Pulmonary artery endothelial cell (primary cell): ENCODE data around the gene PAPPA2. TPM values are rescaled to one million over a fixed set of nuclear protein-coding genes. Genes with fewer than 3 reads are reported as not detected.

Experiments
- DNase-seq: peaks from one replicate; pipeline ENCODE4 v3.0.0-alpha.2; 2011; ENCODE audit warnings: low read depth, low spot score
- total RNA-seq: library from RNA; depleted of rRNA; stranded (reverse); fragments of >200 nt; gene quantifications from 2 replicates; pipeline ENCODE4 v1.2.3, GENCODE V29; 2014

PAPPA2 gene
- total RNA-seq, 1 donor from 2014 or later: 0.40 TPM

GRCh38 chr1:176802316-176802715 is 339.3 kb downstream of the PAPPA2 start:
- DNase-seq: no peak

DNA sequence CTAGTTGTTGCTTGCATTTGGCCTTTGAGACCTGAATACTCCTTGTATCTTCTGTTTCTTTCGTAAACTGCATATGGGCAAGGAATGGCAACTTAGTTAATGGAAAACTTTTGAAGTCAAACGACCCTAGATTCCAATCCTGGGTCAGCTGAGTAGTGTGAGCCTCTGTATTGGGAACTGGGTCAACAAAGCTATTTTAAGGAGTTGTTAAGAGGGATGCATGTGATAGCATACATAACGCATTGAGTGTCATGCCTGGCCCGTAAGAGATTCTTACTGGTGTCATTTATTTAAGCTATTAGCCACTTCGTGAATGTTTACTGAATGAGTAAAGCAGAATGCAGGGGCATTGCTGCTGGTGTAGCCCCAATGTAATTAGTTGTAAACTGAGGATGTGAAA is 340.1 kb downstream of the PAPPA2 start:
- DNase-seq: no peak

GRCh38 chr1:176803596-176803995 is 340.6 kb downstream of the PAPPA2 start:
- DNase-seq: no peak

GRCh38 chr1:176809292-176809691 is 346.3 kb downstream of the PAPPA2 start:
- no peak for DNase-seq

GRCh38 chr1:176811511-176812288 is 348.7 kb downstream of the PAPPA2 start:
- no peak for DNase-seq

DNA sequence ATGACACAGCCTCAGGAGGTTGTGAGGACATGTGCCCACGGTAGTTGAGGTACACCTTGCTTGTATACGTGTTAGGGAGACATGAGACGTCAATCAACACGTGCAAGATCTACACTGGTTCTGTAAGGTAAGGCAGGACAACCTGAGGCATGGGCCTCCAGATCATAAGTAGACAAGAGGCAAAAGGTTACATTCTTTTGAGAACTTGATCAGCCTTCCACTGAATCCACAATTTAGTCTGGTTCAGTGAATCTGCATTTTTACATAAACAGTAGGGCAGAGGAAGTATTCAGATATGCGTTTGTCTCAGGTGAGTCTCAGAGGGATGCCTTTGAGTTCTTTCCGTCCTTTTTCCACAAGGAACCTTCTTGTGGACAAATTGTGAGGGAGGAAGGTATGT is 352.6 kb downstream of the PAPPA2 start:
- DNase-seq: no peak

DNA sequence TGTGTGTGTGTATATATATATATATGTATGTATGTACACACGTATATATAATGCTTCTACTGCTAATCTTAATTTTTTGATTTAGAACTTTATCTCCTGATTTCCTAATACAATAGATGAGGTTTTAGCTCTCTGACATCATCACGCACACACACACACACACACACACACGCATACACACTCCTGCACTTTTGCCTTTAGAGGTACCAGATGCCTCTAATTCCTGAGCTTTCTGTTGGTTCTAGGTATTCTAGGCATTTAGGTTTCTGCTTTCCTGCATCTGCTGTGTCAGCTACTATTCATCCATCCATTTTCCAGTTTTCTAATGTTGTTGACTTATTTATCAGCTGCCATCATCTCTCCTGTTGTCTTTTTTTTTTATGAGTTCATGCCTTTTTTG is 353.3 kb downstream of the PAPPA2 start:
- no peak for DNase-seq

DNA sequence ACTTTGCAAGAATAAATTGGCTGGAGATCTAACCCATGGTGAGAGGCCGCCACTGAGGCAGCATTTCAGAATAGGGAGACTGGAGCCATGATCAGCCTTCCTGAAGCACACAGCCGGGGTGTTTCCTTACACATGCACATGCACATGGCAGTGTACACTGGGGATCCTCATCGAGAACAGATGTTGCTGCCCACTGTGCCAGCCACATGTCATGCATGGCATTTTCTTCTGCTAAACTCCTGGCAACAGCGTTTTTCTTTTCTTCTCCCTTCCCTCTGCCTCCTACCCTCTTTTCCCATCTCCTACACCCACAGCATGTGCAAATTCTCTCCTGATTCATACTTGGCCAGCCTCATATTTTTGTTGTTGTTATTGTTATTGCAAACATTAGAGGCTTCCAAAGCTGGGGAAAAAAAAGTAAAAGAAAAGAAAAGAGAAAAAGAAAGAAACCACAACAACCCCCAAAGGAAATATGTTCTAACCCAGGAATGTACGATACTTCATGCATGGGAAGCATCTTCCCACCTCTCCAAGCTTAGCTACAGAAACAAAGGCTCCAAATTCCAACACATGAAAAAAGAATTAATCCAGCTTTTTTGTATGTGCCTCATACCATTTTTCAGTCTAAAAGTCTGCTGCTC is 357.5 kb downstream of the PAPPA2 start:
- no peak for DNase-seq

- no peak for DNase-seq
Observed at GRCh38 chr1:176826265-176826664, 363.3 kb downstream of the PAPPA2 start.

GRCh38 chr1:176829261-176829660 is 366.3 kb downstream of the PAPPA2 start:
- no peak for DNase-seq

DNA sequence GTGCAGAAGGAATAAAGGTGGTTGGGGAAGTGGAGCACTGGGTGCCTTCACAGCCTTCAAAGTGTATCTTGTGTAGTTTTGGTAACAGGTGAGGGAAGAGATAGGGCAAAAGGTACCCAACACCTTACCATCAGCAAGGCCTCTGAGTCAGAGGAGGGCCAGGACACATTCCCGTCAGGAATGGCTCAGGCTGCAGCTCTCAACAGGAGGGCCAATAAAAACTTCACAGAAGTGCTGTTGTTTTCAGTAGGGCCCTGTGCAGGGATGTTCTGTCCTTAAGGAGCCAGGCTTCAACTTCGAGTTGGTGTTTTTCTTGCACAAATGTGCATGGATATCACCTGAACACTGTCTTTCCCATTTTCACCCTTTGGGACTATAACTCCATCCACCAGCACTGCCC is 368.2 kb downstream of the PAPPA2 start:
- no peak for DNase-seq

DNA sequence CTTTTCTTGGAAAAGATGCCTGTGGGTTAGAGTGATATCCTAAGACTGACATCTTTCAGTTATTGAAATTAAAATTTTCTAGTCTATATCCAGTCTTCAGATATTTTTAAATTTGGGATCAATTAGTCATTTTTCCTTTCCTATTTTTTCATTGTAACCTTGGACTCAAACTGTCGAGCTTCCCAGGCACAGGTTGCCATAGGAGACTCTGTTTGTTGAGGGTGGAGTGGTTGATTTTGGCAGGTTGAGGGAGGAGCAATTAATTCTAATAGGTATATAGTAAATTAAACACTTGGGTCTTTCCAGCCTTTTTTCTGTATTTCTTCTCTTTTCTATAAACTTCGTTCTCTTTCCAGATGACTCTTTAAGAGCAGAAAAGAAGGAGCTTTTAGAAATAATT is 374.7 kb downstream of the PAPPA2 start:
- DNase-seq: no peak

DNA sequence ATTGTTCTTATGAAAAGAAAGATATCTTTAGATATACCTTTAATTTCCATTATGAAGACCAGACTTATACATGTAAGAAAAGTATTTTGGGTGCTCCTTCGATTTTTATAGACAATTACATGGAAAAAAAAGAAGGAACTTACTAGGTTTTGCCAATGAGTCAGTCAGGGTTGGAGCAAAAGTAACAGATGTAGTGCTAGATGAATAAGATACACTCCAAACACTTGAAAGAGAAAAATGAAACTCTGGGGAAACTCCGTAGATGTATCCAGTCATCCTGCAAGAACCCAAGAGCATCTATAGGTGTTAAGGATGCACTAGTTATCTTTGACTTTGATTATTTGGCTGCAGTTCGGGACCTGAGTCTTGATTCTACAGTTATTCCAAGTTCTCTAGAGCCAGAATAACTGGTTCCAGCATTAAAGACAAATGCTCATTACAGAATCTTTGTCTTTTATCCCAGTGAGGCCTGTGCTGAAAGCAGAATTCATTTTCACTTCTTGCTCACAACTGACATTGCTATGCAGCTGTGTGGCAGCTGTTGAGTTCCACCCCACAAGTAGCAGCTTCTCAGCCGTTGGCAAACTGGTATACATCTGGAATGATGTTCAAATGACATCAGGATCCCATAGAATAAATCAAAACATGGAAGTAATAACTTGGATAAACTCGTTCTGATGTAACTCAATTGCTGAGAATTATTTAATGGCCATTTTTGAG is 375.5 kb downstream of the PAPPA2 start:
- no peak for DNase-seq

DNA sequence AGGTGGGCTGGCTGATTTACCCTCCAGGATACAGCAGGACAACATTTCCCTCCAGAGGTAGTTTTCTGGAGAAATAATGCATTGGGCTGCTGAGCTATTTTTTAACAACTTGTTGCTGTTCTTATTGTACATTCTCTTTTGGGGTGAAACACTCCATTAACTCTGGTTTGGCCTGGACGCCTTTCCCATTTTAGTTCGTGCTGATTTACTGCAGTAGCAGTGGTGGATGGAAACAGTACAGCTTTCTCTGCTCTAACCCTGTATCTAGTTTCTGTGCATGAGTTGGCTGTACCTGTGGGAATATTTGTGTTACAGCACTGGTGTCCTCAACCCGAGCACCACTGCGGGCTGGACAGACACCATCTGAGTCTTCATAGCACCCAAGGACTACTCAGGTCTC is 376.2 kb downstream of the PAPPA2 start:
- no peak for DNase-seq

- DNase-seq: no peak
Observed at GRCh38 chr1:176841238-176841637, 378.3 kb downstream of the PAPPA2 start.

- DNase-seq: no peak
Observed at GRCh38 chr1:176843352-176844297, 380.6 kb downstream of the PAPPA2 start.

- no peak for DNase-seq
Observed at GRCh38 chr1:176847052-176847451, 384.1 kb downstream of the PAPPA2 start.

- no peak for DNase-seq
Observed at GRCh38 chr1:176849281-176849680, 386.3 kb downstream of the PAPPA2 start.

- no peak for DNase-seq
Observed at GRCh38 chr1:176850871-176851270, 387.9 kb downstream of the PAPPA2 start.

DNA sequence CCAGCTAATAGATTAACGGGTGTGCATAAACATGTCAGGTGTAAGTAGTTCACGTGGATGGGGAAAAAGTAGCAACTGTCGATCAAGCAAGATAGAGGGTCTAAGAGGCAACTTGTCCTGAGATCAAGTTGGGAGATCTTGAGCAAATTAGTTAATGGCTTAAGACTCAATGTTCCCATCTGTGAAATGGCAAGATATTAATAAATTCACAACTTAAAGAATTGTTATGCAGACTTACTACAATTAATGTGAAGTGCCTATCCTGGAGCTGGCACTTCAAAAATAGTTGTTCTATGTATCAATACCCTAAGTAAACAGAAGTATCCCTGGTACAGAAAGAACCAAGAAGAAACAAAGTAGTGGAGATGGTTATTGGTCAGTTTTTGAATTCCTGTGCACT is 389.1 kb downstream of the PAPPA2 start:
- no peak for DNase-seq

DNA sequence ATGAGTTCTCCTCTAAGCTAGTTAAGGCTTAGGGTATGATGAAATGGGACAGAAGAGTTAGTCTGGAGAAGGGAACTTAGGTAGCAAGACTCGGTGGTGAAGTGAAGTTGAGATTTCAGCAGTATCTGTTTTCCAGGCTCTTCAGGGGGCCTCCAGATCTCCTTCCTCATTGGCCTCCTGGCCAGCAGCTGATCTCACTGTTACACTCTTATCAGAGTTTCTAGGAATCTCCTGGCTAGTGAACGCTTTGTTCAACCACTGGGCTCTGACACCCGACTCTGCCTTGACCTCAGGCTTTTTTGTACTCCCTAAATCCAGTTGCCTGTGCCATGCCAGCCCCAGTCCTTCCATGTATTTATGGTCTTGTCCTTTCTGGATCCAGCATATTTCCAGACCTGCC is 390.5 kb downstream of the PAPPA2 start:
- DNase-seq: no peak
